Breast epithelium (tissue), 4 donors: Measurements from ENCODE around the gene KCNK3. TPM values are rescaled to one million over a fixed set of nuclear protein-coding genes. Genes with fewer than 3 reads are reported as not detected.

Experiments
- DNase-seq, 2 donors: peaks; one replicate each; pipeline ENCODE4 v3.0.0-alpha.2; 2019; ENCODE audit warnings: low spot score in 2 of 2
- H3K27ac ChIP-seq, 2 donors: fragments of 200-600 bp; sonication (generic) in 1 of 2; one replicate each; pipeline ENCODE4 v1.5.1; 2016 to 2019; ENCODE audit warnings: mild to moderate bottlenecking in 1 of 2
- H3K27me3 ChIP-seq, 2 donors: fragments of 200-600 bp; sonication (generic) in 1 of 2; one replicate each; pipeline versions ENCODE4 v1.5.1 to v1.6.0; 2017 to 2019; ENCODE audit warnings: control low read depth in 1 of 2, mild to moderate bottlenecking in 1 of 2
- H3K36me3 ChIP-seq: fragments of 200-600 bp; one replicate; pipeline ENCODE4 v1.5.1; 2019
- H3K4me1 ChIP-seq, 2 donors: fragments of 200-600 bp; sonication (generic); one replicate each; pipeline ENCODE4 v1.5.1; 2016 to 2019; ENCODE audit warnings: control low read depth in 1 of 2
- H3K4me3 ChIP-seq, 3 donors: fragments of 200-600 bp; sonication (generic); 1 replicate in 2 of 3; 2 replicates in 1 of 3; pipeline ENCODE4 v1.5.1; 2016 to 2019; ENCODE audit warnings: mild to moderate bottlenecking in 3 of 3, moderate library complexity in 2 of 3
- H3K9me3 ChIP-seq, 2 donors: fragments of 200-600 bp; sonication (generic) in 1 of 2; one replicate each; pipeline ENCODE4 v1.5.1; 2016 to 2019; ENCODE audit warnings: control low read depth in 1 of 2
- POLR2A ChIP-seq: fragments of 450-650 bp; IDR thresholded peaks from one replicate; pipeline ENCODE4 v1.6.1; 2016; ENCODE audit warnings: antibody characterized with exemption, mild to moderate bottlenecking, moderate library complexity
- POLR2AphosphoS5 ChIP-seq, 3 donors: sonication (generic); formaldehyde crosslinking; IDR thresholded peaks; one replicate each; pipeline ENCODE4 v1.6.1; 2017; ENCODE audit warnings: antibody characterized with exemption in 3 of 3
- intact Hi-C: fragments of 100-400 bp; cut with DNase I; formaldehyde crosslinking; loops from one replicate; pipeline ENCODE4 v1.15.1; 2023; ENCODE audit warnings: low total_unique reads
- total RNA-seq, 3 donors: library from RNA; depleted of rRNA; stranded (reverse); fragments of >200 nt; gene quantifications; one replicate each; pipeline ENCODE4 v1.1.0, GENCODE V29; 2016
- TF ChIP-seq, protein P1 (sequence below), 3 donors: fragments of 450-650 bp; IDR thresholded peaks; one replicate each; pipeline ENCODE4 v1.5.1; 2016 to 2017; ENCODE audit warnings: antibody characterized with exemption in 3 of 3, mild to moderate bottlenecking in 3 of 3, moderate library complexity in 3 of 3

The KCNK3 gene
- total RNA-seq, 3 donors from 2014 or later, result 0.59 to 2.3 (median 1.4) TPM

DNA sequence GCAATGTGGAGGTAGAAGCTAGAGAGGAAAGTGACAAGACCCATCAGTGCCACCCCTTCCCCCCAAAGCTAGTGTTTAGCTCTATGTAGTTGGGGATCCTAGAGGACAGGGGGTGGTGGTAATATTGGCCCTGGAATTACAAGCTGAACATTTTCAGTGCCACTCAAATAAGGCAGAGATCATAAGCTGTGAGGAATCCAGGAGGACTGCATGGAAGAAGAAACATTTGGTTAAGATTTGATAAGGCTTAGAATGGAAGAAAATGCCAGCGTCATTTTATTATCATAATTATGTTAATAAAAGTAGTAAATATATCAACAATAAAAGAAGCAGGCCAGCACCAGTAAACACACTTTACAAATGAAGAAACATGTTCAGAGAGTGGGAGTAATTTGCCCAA, 33.7 kb downstream of the KCNK3 start:
- DNase-seq, result no peak

DNA sequence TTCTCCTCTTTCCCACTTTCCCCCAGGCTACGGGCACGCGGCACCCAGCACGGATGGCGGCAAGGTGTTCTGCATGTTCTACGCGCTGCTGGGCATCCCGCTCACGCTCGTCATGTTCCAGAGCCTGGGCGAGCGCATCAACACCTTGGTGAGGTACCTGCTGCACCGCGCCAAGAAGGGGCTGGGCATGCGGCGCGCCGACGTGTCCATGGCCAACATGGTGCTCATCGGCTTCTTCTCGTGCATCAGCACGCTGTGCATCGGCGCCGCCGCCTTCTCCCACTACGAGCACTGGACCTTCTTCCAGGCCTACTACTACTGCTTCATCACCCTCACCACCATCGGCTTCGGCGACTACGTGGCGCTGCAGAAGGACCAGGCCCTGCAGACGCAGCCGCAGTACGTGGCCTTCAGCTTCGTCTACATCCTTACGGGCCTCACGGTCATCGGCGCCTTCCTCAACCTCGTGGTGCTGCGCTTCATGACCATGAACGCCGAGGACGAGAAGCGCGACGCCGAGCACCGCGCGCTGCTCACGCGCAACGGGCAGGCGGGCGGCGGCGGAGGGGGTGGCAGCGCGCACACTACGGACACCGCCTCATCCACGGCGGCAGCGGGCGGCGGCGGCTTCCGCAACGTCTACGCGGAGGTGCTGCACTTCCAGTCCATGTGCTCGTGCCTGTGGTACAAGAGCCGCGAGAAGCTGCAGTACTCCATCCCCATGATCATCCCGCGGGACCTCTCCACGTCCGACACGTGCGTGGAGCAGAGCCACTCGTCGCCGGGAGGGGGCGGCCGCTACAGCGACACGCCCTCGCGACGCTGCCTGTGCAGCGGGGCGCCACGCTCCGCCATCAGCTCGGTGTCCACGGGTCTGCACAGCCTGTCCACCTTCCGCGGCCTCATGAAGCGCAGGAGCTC, 35.4 kb downstream of the KCNK3 start:
- TF ChIP-seq POLR2A, result no peak
- TF ChIP-seq, protein P1, sequence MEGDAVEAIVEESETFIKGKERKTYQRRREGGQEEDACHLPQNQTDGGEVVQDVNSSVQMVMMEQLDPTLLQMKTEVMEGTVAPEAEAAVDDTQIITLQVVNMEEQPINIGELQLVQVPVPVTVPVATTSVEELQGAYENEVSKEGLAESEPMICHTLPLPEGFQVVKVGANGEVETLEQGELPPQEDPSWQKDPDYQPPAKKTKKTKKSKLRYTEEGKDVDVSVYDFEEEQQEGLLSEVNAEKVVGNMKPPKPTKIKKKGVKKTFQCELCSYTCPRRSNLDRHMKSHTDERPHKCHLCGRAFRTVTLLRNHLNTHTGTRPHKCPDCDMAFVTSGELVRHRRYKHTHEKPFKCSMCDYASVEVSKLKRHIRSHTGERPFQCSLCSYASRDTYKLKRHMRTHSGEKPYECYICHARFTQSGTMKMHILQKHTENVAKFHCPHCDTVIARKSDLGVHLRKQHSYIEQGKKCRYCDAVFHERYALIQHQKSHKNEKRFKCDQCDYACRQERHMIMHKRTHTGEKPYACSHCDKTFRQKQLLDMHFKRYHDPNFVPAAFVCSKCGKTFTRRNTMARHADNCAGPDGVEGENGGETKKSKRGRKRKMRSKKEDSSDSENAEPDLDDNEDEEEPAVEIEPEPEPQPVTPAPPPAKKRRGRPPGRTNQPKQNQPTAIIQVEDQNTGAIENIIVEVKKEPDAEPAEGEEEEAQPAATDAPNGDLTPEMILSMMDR (IDR thresholded peaks at IDR 0.05), result no peak
- TF ChIP-seq POLR2AphosphoS5 (IDR thresholded peaks at IDR 0.05), result no peak
- no peaks in the 10 kb centered on the region for H3K4me1 ChIP-seq
- no peak overlapping the region for H3K4me3 ChIP-seq
- intact Hi-C loops, result no loop called here
- H3K36me3 ChIP-seq, result no peaks in the 10 kb centered on the region
- no peaks in the 10 kb centered on the region for H3K27me3 ChIP-seq
- no peak overlapping the region for H3K27ac ChIP-seq
- no peak for DNase-seq
- H3K9me3 ChIP-seq, result no peaks in the 10 kb centered on the region

More for the DNA sequence above, 33.7 kb downstream of the KCNK3 start:
- no peaks in the 10 kb centered on the region for H3K36me3 ChIP-seq
- intact Hi-C loops, result no loop called here
- TF ChIP-seq POLR2A (no peak), POLR2AphosphoS5 (IDR thresholded peaks at IDR 0.05) (no peak)
- TF ChIP-seq, protein P1 (IDR thresholded peaks at IDR 0.05), result no peak
- no peak overlapping the region for H3K27ac ChIP-seq
- H3K4me3 ChIP-seq, result no peak overlapping the region
- no peaks in the 10 kb centered on the region for H3K27me3 ChIP-seq
- no peaks in the 10 kb centered on the region for H3K9me3 ChIP-seq
- H3K4me1 ChIP-seq, result peaks cover 0 to 1% of the 10 kb centered on the region in 2 donors

DNA sequence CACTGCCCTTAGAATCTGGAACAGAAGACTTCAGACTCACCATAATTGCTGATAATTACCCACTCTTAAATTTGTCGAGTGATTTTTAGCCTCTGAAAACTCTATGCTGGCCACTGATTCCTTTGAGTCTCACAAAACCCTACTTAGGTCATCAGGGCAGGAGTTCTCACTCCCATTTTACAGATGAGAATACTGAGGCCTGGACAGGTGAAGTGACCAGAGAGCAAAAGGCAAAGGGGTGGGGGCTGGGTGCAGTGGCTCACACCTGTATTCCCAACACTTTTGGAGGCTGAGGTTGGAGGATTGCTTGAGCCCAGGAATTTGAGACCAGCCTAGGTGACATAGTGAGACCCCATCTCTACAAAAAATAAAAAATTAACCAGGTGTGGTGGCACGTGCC, 36.8 kb downstream of the KCNK3 start:
- DNase-seq, result no peak
- no peak for TF ChIP-seq POLR2AphosphoS5 (IDR thresholded peaks at IDR 0.05)
- TF ChIP-seq POLR2A, result no peak
- TF ChIP-seq, protein P1 (IDR thresholded peaks at IDR 0.05), result no peak
- Histone ChIP-seq H3K4me1 (no peaks in the 10 kb centered on the region), H3K36me3 (no peaks in the 10 kb centered on the region), H3K4me3 (no peak overlapping the region), H3K9me3 (no peaks in the 10 kb centered on the region), H3K27me3 (no peaks in the 10 kb centered on the region), H3K27ac (no peak overlapping the region)
- intact Hi-C loops, result no loop called here

DNA sequence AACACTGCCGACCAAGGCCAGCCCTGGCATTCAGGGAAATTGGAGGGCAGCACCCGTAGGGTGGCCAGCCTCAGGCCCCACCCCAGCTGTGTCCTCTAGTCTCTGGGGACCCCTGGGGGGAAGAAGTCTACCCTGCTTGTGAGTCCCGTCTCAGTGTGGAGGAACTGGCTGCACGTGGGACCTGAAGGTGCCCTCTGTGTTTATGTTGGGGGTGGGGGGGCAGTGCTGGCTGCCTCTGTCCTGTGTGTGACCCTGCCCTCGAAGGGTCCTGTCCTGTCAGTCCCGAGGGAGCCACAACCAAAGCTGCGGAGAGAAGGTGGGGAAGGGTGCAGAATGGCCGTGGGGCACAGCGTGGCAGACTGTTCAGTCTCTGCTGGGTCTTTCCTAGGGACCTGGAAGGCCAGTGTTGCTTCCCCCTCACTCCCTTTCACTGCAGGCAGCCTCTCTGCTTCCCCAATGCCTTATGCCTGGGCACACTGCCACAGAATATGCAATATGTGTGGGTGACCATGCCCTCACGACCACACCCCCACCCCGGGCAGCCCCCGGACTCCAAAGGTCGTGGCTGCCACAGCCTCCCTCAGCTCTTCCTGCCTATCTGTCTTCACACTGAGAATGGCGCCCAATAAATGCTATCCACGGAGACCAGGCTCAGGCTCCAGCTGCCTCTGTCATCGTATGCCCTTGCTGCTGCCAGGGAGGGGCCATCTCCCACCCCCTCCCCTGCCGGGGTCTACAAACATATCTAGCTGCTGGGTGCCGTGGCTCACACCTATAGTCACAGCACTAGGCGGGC, 38.2 kb downstream of the KCNK3 start:
- TF ChIP-seq, protein P1 (IDR thresholded peaks at IDR 0.05), result no peak
- DNase-seq, result no peak
- no peak overlapping the region for H3K4me3 ChIP-seq
- intact Hi-C loops, result no loop called here
- no peaks in the 10 kb centered on the region for H3K36me3 ChIP-seq
- H3K27me3 ChIP-seq, result no peaks in the 10 kb centered on the region
- no peak overlapping the region for H3K27ac ChIP-seq
- no peaks in the 10 kb centered on the region for H3K9me3 ChIP-seq
- no peaks in the 10 kb centered on the region for H3K4me1 ChIP-seq

DNA sequence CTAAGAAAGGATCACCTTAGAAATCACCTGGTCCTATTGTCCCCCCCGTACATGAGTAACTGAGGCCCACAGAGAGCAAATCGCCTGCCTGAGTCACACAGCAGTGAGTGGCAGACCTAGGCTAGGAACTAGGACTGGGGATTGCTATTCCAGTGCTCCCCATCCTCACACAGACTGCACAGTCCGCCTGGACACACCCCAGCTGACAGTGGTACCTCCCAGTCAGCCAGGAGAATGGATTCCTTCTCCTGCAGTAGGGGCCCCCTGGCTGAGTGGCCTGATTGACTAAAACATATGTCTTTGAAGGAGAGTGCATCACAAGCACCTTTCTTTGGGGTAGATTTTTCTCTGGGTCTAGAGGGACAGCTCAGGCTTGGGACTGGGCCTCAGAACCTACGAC, 39.2 kb downstream of the KCNK3 start:
- intact Hi-C loops, result no loop called here
- no peaks in the 10 kb centered on the region for H3K27me3 ChIP-seq
- TF ChIP-seq, protein P1 (IDR thresholded peaks at IDR 0.05), result no peak
- TF ChIP-seq POLR2A, result no peak
- no peak for TF ChIP-seq POLR2AphosphoS5 (IDR thresholded peaks at IDR 0.05)
- no peaks in the 10 kb centered on the region for H3K4me1 ChIP-seq
- no peaks in the 10 kb centered on the region for H3K9me3 ChIP-seq
- H3K4me3 ChIP-seq, result no peak overlapping the region
- no peak for DNase-seq
- no peak overlapping the region for H3K27ac ChIP-seq
- no peaks in the 10 kb centered on the region for H3K36me3 ChIP-seq
